GM19240 (cell line): Measurements from ENCODE around the gene ANKFY1.

Experiments
- DNase-seq: peaks from one replicate; pipeline ENCODE4 v3.0.0; 2011; ENCODE audit warnings: low spot score; ENCODE audit not compliant: insufficient read length

ANKFY1 gene

GRCh38 chr17:4182043-4182442 is 81.7 kb downstream of the ANKFY1 start:
- DNase-seq = no peak

- no peak for DNase-seq
Observed at GRCh38 chr17:4180791-4181190, 83.0 kb downstream of the ANKFY1 start.

- no peak for DNase-seq
Observed at GRCh38 chr17:4179071-4179470, 84.7 kb downstream of the ANKFY1 start.

GRCh38 chr17:4178651-4179050 is 85.1 kb downstream of the ANKFY1 start:
- no peak for DNase-seq

GRCh38 chr17:4177806-4178205 is 86.0 kb downstream of the ANKFY1 start:
- DNase-seq = no peak

GRCh38 chr17:4176808-4177472 is 86.8 kb downstream of the ANKFY1 start:
- DNase-seq = no peak

GRCh38 chr17:4175921-4176807 is 87.6 kb downstream of the ANKFY1 start:
- no peak for DNase-seq

- no peak for DNase-seq
Observed at GRCh38 chr17:4174556-4174955, 89.2 kb downstream of the ANKFY1 start.

- DNase-seq = no peak
Observed at GRCh38 chr17:4173781-4174180, 90.0 kb downstream of the ANKFY1 start.

GRCh38 chr17:4172356-4172755 is 91.4 kb downstream of the ANKFY1 start:
- DNase-seq = no peak

GRCh38 chr17:4170639-4171280 is 93.0 kb downstream of the ANKFY1 start:
- no peak for DNase-seq

GRCh38 chr17:4167786-4168185 is 96.0 kb downstream of the ANKFY1 start:
- DNase-seq = no peak

- DNase-seq = no peak
Observed at GRCh38 chr17:4166419-4166818, 97.4 kb downstream of the ANKFY1 start.

- DNase-seq = no peak
Observed at GRCh38 chr17:4165301-4166010, 98.3 kb downstream of the ANKFY1 start.

- DNase-seq = no peak
Observed at GRCh38 chr17:4163951-4164350, 99.8 kb downstream of the ANKFY1 start.

- no peak for DNase-seq
Observed at GRCh38 chr17:4162775-4163466, 100.9 kb downstream of the ANKFY1 start.

GRCh38 chr17:4162321-4162720 is 101.5 kb downstream of the ANKFY1 start:
- no peak for DNase-seq

- DNase-seq = no peak
Observed at GRCh38 chr17:4161967-4162305, 101.8 kb downstream of the ANKFY1 start.

GRCh38 chr17:4161192-4161966 is 102.4 kb downstream of the ANKFY1 start:
- no peak for DNase-seq

GRCh38 chr17:4160294-4160859 is 103.4 kb downstream of the ANKFY1 start:
- no peak for DNase-seq
